GM18520 (cell line): ENCODE measurements around the gene CD79A.
"Not testable (repeated sequence)": the region's sequence is repeated elsewhere in the genome, so short reads cannot be mapped to it uniquely, and the experiment has no call there.

Experiments
- ATAC-seq: cut with Tn5 transposase; IDR thresholded peaks from one replicate; pipeline ENCODE4 v1.9.1; 2021; ENCODE audit not compliant: unreplicated experiment

The CD79A gene

DNA sequence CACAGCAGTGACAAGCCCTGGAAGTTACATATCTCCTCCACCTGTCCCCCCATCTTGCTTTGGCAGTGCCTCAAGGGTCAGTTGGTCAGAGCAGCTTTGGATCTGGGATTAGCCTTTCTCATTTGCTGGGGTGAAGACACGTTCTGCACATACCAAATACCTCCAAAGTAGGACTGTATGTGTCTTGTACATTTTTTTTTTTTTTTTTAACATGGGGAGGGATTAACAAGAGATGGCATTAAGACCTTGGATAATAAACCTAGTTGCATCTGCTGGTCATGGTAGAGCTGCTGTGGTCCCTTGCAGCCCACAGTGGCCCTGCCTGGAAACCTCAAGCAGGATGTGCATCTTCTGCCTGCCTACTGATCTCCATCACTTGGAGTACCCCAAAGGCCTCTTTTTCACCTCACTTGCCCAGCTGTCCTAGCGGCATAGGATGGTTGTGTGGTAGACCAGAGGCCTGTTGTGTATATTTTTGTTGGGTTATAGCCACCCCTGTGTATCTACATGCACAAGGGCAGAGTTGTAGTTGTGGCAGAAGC is 14.6 kb upstream of the CD79A start:
- no peak for ATAC-seq

DNA sequence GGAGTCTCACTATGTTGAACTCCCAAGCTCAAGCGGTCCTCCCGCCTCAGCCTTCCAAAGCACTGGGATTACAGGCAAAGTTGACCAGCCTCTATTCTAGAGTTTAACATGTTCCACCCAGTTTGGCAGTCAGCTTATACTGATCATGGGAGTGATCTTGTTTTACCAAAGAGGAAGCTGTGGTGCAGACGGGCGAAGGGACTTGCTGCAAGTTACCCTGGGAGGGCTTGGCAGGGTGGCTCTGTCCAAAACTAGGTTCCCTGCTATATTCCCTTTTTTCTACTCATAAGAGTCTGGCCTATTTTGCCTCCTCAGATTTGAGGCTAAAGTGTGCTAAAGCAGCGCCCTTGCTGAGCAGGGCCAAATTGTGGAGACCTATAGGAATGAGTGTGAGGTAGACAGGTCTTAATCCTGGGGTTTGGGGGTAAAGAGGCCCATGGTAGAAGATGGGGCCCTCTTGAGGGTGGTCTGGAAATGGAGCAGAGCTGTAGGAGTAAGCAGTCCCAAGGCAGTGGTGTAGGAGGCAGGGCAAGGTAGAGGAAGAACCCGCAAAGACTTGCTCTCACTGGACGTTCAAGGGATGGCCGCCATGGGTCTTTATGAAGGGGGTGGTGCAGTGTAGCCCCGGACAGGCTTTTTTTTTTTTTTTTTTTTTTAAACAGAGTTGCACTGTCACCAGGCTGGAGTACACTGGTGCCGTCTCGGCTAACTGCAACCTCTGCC is 13.7 kb upstream of the CD79A start:
- ATAC-seq: no peak

DNA sequence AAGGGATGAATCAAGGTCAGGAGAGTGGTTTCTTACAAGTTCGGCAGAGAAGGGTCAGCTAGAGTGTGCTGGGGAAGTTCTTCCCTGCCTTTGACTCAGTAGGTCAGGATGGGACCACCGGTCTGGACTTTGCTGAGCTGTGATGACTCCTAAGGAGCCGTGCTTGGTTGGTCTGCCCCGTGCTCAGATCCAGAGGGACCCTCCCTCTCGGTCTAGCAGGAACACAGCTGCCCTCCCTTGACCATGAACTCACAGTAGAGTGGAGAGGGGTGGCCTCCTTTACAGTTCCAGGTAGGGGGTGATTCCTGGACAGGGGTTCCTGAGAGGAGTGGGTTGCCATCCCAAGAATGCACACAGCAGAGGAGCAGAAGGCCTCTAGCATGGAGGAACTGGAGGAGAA is 12.7 kb upstream of the CD79A start:
- no peak for ATAC-seq

DNA sequence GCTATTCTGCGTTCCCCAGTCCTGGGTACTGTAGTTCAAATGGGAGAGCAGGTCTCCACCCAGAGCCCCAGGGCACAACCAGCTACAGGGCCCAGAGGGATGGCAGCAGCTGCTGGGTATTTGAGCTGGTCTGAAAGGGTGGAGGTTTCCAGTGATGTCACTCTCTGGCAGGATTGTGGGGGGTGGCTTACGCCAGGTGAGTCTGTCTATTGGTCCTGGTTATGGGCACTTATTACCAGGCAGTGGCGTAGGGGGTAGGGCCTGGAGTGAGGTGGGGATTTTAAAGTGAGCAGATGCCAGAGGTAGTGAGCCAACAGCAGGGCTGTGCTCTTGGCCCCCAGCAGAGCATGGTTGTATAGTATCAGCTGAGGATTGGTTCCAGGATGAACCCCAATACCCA is 10.8 kb upstream of the CD79A start:
- ATAC-seq: no peak

DNA sequence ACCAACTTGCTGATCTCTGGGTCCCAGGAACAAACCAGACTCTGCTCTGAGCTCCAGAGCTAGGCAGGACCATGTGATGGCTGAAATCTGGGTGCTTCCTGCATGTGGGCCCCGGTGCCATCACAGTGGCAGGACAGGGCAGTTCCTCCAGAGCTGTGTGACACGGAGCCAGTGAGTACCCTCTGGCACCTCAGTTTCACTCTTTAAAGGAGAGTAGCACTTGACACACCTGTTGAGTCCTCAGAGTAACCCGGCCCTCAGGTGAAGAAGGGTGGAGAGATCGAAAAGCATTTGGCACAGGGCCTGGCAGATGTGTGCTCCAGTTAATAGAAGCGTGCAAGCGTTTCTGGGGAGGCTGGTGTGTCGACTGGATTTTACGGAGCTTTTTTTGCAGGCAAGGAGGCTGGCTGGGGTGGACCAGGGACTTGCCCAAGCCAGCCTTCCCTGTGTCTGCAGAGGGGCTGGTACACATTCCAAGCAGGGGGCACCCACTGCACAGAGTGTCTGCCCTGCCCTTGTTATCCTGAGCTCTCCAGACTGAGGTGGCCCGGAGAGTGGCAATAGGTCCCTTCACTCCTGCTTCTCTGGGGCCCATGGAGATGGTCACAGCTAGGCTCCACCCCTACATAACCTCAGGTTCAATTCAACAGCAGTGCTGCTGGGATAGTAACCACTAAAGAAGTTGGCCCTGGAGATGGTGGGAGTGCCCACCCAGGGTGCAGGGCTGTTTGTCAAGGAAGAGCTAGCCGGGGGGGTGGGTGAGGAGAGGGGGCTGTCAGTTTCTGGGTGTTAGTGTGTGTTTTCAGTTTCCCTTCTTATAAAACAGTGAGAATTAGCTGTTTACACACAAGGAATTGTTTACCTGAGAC is 8.7 kb upstream of the CD79A start:
- no peak for ATAC-seq

DNA sequence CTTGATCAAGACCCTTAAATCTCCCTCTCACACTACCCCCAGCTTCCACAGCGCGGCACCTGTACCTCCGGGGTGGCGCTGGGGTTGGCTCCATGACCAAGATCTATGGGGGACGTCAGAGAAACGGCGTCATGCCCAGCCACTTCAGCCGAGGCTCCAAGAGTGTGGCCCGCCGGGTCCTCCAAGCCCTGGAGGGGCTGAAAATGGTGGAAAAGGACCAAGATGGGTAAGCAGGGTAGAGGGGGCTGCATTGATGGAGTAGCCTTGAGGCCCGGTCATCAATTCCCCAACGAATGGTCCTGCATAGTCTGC is 8.1 kb upstream of the CD79A start:
- ATAC-seq: no peak

DNA sequence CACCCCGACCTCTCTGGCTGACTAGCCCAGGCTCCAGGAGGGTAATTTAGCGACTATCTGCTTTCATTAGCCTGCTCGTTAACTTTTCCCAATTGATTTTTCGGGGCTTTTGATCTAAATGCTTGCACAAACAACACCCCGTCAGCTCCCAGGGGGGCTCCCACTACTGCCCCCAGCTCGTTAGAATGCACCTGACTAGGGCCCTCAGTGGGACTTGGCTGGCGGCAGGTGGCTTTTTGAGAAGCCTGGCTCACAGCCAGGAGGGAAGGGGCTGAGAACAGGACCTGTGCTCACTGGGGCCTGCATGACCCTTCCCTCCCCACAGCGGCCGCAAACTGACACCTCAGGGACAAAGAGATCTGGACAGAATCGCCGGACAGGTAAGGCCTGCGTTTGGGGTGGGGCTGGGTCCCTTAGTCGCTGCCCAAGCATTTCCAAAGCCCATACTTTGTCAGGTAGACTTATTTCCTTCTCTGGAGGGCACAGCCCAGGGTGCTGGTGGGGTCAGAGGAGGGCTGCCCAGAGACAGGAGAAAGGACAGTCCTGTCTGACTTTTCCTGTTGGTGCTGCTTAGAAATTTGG is 7.6 kb upstream of the CD79A start:
- ATAC-seq: no peak

DNA sequence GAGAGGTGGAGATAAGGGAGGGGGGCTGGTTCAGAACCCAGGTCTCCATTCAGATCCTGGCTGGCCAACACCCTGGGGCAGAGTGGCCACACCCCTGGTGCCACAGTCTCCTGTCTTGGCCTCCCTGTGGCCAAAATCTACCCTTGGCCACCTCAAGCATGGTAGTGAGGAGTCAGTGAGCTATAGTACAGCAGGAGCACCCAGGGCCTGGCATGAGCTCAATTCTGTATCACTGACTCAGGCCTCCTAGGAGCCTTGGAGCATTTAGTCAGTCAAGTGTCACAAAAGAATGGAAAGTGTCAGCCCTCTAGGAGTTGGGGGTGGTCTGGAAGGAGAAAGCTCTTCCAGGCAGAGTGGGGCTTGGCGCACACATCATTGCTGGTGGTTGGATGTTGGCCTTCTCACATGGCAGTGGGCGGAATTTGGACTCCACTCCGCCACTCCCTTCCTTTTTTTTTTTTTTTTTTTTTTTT is 6.6 kb upstream of the CD79A start:
- no peak for ATAC-seq

DNA sequence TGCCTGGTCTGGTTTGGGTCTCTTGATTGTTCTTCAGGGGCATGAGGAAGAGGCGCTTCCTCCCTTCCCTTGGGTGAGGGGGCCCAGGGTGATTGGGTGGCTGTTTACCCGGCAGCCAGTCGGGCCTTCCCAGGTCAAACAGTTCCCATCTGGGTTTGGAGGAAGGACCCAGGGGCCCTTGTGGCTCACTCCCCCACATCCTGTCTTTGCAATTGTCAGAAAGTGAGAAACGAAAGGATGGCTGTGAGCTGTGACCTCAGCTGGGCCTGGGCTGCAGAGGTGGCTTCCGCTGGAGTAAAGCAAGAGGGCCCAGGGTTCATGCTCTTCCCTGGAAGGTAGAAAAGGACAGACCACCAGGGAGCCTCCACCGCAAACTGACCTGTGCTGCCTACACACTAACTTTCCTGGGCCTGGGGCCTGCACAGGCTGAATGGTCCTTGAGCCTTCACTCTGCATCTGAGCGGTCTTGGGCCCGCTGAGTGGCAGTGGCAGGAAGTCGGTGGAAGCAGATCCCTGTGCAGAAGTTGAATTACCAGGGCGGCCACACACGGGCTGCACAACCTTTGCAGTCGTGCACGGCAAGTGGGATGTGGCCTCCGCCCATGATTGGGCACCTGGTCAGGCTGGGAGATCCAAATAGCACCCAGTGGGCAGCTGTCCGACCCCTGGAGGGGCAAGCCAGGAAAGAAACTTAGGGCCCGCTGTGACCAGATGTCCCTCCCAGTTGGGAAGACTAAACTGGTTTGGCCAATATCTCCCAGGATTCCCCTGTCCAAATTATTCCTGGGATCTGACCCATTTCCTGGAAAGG is 5.3 kb upstream of the CD79A start:
- no peak for ATAC-seq

DNA sequence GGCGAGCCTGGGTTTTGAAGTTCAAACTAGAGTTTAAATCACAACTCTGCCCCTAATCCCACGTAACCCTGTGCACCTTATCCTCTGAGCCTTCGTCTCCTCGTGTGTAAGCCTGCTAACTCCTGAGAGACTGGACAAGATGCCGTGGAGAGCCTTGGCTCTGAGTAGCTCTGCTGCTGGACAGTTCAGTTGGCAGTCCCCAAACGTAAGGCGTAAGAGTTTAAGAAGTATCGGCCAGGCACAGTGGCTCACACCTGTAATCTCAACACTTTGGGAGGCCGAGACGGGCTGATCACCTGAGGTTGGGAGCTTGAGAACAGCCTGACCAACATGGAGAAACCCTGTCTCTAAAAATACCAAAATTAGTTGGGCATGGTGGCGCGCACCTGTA is 4.7 kb upstream of the CD79A start:
- no peak for ATAC-seq

DNA sequence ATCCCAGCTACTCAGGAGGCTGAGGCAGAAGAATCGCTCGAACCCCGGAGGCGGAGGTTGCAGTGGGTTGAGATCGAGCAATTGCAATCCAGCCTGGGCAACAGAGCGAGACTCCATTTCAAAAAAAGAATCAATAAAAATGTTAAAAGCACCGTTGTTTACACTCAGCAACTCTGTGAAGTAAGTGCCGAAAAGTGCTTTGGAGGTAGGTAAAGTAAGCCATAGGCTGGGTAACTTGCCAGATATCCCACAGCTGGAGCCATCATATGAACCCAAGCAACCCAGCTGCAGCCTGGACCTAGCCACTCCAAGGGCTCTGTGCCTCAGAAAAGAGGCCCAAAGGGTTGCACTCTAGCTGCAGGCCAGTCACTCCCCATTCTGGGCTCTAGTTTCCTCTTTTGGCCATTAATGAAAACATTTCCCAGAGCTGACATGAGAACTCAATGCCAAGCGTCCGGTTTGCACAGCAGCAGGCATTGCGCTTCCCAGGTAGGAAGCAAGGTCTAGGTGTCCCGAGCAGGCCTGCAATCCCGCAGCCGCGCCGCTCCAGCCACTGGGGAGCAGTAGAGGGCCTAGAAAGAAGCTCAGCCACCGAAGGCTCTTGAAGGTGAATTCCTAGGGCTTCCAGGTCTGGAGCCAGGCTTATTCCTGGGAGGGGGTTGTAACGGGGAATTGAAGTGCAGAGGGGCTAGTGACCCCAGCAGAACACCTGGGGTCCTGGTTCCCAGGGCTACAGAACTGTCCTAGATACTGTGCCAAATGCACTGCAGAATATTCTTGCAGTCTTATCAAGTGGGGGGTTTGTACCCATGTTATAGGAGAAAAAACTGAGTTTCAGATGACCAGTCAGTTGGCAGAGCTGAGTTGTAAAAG is 4.1 kb upstream of the CD79A start:
- no peak for ATAC-seq

DNA sequence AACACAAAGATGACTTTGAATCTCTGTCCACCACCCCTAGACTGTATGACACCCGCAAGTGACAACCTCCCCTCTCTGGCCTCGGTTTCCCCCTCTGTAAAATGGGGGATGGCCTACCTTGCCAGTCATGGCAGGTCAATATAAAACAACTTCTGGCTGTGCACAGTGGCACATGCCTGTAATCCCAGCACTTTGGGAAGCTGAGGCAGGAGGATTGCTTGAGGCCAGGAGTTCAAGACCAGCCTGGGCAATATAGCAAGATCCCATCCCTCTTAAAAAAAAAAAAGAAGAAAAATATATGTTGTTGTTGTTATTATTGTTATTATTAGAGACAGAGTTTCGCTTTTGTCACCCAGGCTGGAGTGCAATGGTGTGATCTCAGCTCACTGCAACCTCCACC is 1.1 kb upstream of the CD79A start:
- not testable (repeated sequence) for ATAC-seq

DNA sequence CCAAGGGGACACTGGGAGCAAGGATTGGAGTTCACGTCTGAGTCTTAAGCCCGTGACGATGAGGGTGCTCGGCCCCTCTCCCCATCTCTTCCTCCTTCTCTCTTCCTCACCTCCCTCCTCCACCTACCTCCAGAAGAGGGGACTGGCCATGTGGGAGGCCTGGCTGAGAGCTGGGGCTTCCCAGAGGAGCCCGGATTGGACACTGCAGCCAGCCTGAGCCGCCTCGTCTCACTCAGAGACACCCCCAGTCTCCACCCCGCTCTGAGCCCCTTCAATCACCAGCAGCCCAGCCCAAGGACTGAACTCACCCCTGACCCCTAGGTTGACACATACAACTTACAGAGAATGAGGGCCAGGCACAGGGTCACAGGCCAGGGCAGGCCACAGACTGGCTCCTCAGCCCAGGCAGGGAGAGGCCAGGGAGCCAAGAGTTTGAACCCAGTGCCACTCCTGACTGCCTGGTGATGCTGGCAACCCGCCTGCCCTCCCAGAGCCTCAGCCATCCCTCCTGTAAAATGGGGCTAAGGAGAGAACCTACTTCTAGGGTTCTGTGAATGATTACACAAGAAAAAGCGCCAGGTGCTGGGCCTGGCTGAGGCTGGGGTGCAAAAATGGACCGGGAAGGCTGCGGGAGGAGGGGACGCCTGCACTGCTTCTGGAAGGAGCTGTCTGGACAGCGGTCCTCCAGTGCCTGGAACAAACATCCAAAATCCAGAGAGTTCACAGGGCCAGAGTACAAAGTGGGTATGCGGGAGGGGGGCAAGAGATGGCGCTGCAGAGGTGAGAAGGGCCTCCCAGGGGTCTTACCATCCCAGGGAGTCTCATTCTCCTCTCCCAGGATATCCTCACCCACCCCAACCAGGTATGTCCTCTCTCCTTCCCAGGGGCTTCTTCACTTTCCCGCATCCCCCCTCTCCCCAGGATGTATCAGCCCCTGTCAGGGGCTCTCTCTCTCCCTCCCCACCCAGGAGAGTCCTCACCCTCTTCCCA is 1.1 kb downstream of the CD79A start:
- no peak for ATAC-seq

DNA sequence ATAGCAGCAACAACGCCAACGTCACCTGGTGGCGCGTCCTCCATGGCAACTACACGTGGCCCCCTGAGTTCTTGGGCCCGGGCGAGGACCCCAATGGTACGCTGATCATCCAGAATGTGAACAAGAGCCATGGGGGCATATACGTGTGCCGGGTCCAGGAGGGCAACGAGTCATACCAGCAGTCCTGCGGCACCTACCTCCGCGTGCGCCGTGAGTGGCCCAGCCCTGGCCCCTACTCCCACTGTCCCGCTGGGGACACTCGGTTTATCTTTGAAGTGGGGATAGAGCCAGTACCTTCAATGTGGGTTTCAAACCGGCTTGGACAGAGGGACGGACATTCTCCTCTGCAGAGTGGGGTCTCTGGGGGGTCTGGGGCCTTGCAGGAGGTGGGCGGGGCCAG is 2.0 kb downstream of the CD79A start:
- no peak for ATAC-seq

DNA sequence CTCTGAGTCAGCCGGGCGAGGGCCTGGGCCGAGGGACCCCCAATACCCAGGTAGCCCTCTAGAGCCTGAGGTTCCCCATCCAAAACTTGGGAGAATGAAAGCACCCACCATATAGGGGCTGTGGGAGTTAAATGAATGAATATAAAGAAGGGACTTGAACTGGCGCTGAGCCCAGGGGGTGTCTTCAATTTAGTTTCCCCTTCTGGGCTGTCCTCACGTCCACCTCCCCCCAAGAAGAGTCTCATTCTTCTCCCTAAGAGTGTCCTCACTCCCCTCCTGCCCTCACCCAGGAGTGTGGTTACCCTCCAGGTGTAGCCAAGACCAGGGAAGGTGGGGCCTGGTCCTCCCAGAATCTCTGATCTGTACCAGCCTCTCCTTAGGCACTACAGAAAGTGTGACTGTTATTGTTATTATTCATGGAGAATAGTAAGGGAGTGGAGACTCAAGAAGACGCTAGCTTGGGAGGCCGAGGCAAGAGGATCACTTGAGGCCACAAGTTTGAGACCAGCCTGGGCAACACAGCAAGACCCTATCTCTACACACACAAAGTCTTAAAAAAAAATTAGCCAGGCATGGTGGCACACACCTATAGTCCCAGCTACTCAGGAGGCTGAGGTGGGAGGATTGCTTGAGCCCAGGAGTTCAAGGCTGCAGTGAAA is 2.7 kb downstream of the CD79A start:
- no peak for ATAC-seq

DNA sequence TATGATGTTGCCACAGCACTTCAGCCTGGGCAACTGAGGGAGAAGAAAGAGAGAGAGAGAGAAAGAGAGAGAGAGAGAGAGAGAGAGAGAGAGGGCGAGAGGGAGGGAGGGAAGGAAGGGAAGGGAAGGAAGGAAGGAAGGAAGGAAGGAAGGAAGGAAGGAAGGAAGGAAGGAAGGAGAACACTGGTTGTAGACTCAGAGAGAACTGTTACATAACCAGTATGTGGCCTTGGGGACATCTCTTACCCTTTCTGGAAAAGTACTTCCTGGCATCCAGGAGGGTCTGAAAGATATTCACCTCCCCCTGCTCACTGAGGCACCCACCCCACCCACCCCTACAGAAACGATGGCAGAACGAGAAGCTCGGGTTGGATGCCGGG is 3.2 kb downstream of the CD79A start:
- no peak for ATAC-seq

DNA sequence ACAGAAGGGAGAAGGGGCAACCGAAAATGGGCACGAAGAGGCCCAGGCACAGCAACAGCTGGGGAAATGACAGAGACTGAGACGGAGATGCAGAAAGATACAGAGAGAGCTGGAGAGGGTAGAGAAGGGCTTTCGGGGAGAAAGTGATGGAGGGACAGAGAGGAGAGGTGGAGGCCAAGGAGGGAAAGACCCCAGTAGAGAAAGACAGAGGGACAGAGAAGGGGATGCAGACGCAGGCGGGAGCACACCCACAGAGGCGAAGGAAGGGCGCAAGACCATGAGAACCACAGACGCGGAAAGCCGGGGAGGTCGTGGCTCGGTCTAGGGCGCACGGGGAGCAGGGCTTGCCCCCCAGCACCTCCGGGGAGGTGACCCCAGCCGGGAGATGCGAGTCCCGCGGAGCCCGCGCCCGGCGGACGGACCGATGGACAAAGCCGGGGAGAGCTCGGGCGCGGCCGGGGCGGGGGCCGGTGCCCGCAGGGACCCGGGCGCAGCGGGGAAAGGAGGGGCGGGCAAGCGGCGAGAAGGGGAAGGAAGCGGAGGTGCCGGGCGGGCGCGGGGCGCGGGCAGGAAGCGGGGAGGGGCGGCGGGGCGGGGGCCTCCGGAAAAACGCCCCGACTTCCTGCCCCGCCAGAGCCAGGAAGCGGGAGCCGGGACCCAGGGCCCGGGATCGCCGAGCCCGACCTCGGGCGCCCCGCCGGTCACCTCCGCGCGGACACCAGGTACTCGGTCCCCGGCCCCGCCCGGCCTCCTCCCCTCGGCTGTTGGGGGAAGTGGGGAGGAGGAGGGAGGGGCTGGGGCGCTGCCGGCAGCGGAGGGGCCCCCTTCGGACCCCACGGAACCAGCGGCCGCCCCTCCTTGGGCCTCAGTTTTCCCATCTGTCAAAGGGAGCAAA is 5.7 kb downstream of the CD79A start, which contains the start of gene ARHGEF1:
ARHGEF1 (plus strand) TSS at position 617 of the 895 bp plus-strand sequence. CDS start 4,899 bp downstream, outside the sequence.
- no peak for ATAC-seq
